Measurements from ENCODE around the gene STOML3.

STOML3 gene

DNA sequence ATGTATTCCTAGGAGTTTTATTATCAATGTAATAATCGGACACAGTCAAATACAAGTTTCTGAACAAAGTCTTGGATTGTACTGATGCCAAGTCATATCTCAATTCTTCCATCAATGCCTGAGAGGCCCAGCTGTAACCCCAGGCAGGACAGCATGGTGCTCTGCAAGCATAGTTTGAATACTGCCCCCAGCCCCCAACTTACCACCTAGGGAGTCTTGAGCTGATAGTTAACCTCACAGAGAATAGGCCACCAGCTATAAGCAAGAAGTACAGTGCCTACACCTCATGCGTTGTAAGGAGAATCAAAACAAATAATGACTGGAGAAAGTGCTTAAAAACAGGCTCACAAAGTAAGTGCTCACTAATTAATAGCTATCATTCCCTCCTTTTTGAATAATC, 44.6 kb upstream of the STOML3 start:
- Histone ChIP-seq H3K27ac (no peak overlapping the region), H3K9ac (ENCODE audit: insufficient read length) (peak overlapping the region; percentile 93), H3K4me3 (peak overlapping the region; percentile 87), H3K36me3 (ENCODE audit: insufficient read depth, low read length) (peaks cover 28% of the 10 kb centered on the region), H3K9me3 (ENCODE audit: low read depth, low read length) (no peaks in the 10 kb centered on the region)
- TF ChIP-seq EZH2 (IDR thresholded peaks at IDR 0.05): no peak
- TF ChIP-seq POLR2AphosphoS5 (IDR thresholded peaks at IDR 0.05; ENCODE audit: borderline replicate concordance, low read depth, low read length): no peak
- TF ChIP-seq FOXP2 (optimal IDR thresholded peaks at IDR 0.05; ENCODE audit: control extremely low read depth, extremely low read length, insufficient read depth): no peak
- DNase-seq (ENCODE audit: low read depth, low spot score): no peak

GRCh38 chr13:39034085-39034484, 43.5 kb upstream of the STOML3 start:
- Histone ChIP-seq H3K27ac (no peak overlapping the region), H3K4me3 (peak overlapping the region; percentile 87), H3K36me3 (ENCODE audit: insufficient read depth, low read length) (peaks cover 39% of the 10 kb centered on the region), H3K9me3 (ENCODE audit: low read depth, low read length) (no peaks in the 10 kb centered on the region), H3K9ac (ENCODE audit: insufficient read length) (peak overlapping the region; percentile 11)
- DNase-seq (ENCODE audit: low read depth, low spot score): no peak
- no peak for TF ChIP-seq FOXP2 (optimal IDR thresholded peaks at IDR 0.05; ENCODE audit: control extremely low read depth, extremely low read length, insufficient read depth)
- no peak for TF ChIP-seq EZH2 (IDR thresholded peaks at IDR 0.05)
- TF ChIP-seq POLR2AphosphoS5 (IDR thresholded peaks at IDR 0.05; ENCODE audit: borderline replicate concordance, low read depth, low read length): no peak

DNA sequence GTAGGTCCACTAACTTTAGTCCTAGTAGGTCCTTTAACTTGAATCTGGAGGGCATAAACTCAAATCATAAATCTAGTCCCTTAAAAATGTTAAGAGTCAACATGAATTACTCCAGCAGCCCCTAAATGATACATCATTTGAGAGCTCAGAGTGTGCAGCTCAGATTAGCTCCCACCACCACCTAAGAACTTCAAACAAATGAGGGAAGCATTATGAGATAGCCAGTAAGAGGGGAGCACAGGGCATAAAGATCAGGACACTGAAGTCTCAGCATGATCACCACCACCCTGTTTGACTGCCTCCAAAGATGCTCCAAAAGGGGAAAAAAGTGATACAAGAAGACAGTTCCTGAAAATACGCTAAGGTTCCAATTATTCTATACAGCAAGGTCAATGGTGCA, 41.5 kb upstream of the STOML3 start:
- Histone ChIP-seq H3K9me3 (ENCODE audit: low read depth, low read length) (no peaks in the 10 kb centered on the region), H3K4me3 (no peak overlapping the region), H3K36me3 (ENCODE audit: insufficient read depth, low read length) (peaks cover 57% of the 10 kb centered on the region), H3K27ac (no peak overlapping the region), H3K9ac (ENCODE audit: insufficient read length) (no peak overlapping the region)
- no peak for TF ChIP-seq POLR2AphosphoS5 (IDR thresholded peaks at IDR 0.05; ENCODE audit: borderline replicate concordance, low read depth, low read length)
- no peak for TF ChIP-seq FOXP2 (optimal IDR thresholded peaks at IDR 0.05; ENCODE audit: control extremely low read depth, extremely low read length, insufficient read depth)
- no peak for TF ChIP-seq EZH2 (IDR thresholded peaks at IDR 0.05)
- DNase-seq (ENCODE audit: low read depth, low spot score): no peak

DNA sequence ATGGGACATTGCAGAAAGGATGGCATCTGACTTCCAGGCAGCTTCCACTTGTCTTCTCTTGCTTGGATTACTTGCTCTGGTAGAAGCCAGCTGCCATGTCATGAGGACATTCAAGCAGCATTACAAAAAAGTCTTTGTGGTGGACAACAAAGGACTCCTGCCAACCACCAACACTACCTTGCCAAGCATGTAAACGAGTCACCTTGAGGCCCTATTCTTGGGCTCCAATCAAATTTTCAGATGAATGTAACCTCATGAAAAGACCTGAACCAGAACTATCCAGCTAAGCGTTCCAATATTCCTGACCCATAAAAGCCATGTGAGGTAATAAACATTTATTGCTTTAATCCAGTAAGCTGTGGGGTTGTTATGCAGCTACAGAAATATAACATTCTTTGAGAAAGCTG, 34.8 kb upstream of the STOML3 start:
- no peak for DNase-seq (ENCODE audit: low read depth, low spot score)
- Histone ChIP-seq H3K36me3 (ENCODE audit: insufficient read depth, low read length) (peaks cover 93% of the 10 kb centered on the region), H3K9me3 (ENCODE audit: low read depth, low read length) (no peaks in the 10 kb centered on the region), H3K27ac (no peak overlapping the region), H3K9ac (ENCODE audit: insufficient read length) (no peak overlapping the region), H3K4me3 (no peak overlapping the region)
- TF ChIP-seq FOXP2 (optimal IDR thresholded peaks at IDR 0.05; ENCODE audit: control extremely low read depth, extremely low read length, insufficient read depth) (no peak), POLR2AphosphoS5 (IDR thresholded peaks at IDR 0.05; ENCODE audit: borderline replicate concordance, low read depth, low read length) (no peak)

DNA sequence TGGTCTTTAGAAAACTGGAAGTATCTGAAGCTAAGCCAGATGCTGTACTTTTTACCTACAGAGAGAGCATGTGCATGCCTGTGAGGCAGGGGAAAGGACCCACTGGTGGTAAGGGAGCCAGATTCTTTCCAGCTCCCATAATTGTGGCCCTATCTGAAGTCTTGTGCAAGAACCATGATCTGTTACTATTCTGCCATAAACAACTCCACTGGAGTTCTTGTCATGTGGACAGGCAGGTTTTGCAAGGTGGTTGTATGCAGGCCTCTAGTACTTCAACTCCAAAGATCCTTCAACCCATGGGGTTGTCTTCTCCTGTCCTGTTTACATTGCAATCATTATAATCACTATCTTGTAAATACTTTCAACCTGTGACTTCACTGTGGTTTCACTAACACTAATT, 33.1 kb upstream of the STOML3 start:
- H3K9ac ChIP-seq (ENCODE audit: insufficient read length): no peak overlapping the region
- H3K36me3 ChIP-seq (ENCODE audit: insufficient read depth, low read length): peaks cover 81% of the 10 kb centered on the region
- TF ChIP-seq POLR2AphosphoS5 (IDR thresholded peaks at IDR 0.05; ENCODE audit: borderline replicate concordance, low read depth, low read length) (no peak), FOXP2 (optimal IDR thresholded peaks at IDR 0.05; ENCODE audit: control extremely low read depth, extremely low read length, insufficient read depth) (no peak), EZH2 (IDR thresholded peaks at IDR 0.05) (no peak)
- peak overlapping the region; percentile 79 for H3K27ac ChIP-seq
- no peak for DNase-seq (ENCODE audit: low read depth, low spot score)
- no peaks in the 10 kb centered on the region for H3K9me3 ChIP-seq (ENCODE audit: low read depth, low read length)
- no peak overlapping the region for H3K4me3 ChIP-seq

GRCh38 chr13:39023316-39023715, 32.7 kb upstream of the STOML3 start:
- no peak for DNase-seq (ENCODE audit: low read depth, low spot score)
- Histone ChIP-seq H3K27ac (peak overlapping the region; percentile 79), H3K9me3 (ENCODE audit: low read depth, low read length) (no peaks in the 10 kb centered on the region), H3K4me3 (no peak overlapping the region), H3K36me3 (ENCODE audit: insufficient read depth, low read length) (peaks cover 77% of the 10 kb centered on the region), H3K9ac (ENCODE audit: insufficient read length) (no peak overlapping the region)
- no peak for TF ChIP-seq POLR2AphosphoS5 (IDR thresholded peaks at IDR 0.05; ENCODE audit: borderline replicate concordance, low read depth, low read length)

- no peak overlapping the region for H3K27ac ChIP-seq
- TF ChIP-seq EZH2 (IDR thresholded peaks at IDR 0.05) (no peak), POLR2AphosphoS5 (IDR thresholded peaks at IDR 0.05; ENCODE audit: borderline replicate concordance, low read depth, low read length) (no peak), FOXP2 (optimal IDR thresholded peaks at IDR 0.05; ENCODE audit: control extremely low read depth, extremely low read length, insufficient read depth) (no peak)
- no peak overlapping the region for H3K9ac ChIP-seq (ENCODE audit: insufficient read length)
- H3K9me3 ChIP-seq (ENCODE audit: low read depth, low read length): no peaks in the 10 kb centered on the region
- no peak overlapping the region for H3K4me3 ChIP-seq
- no peak for DNase-seq (ENCODE audit: low read depth, low spot score)
- H3K36me3 ChIP-seq (ENCODE audit: insufficient read depth, low read length): peaks cover 78% of the 10 kb centered on the region
Observed at GRCh38 chr13:39020853-39021462, 30.3 kb upstream of the STOML3 start.

DNA sequence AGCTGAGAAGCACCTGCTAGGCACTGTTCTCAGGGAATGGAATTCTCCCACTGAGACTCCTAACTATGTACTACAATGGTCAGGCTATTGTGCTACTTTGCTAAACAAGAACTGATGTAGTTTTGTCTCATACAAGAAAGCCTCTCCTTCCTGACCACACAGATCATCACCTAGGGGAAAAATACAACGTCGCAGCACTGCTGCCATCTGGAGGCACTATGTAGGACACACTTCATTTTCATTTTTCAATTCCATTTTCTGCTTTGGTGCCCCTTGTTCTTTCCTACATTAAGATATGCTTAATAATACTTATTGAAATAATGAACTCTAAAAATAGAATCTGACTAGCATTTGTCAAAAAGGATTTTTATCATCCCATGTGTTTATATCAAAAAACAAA, 26.2 kb upstream of the STOML3 start:
- Histone ChIP-seq H3K4me3 (no peak overlapping the region), H3K9ac (ENCODE audit: insufficient read length) (no peak overlapping the region), H3K9me3 (ENCODE audit: low read depth, low read length) (no peaks in the 10 kb centered on the region), H3K36me3 (ENCODE audit: insufficient read depth, low read length) (peaks cover 79% of the 10 kb centered on the region), H3K27ac (no peak overlapping the region)
- TF ChIP-seq POLR2AphosphoS5 (IDR thresholded peaks at IDR 0.05; ENCODE audit: borderline replicate concordance, low read depth, low read length) (no peak), FOXP2 (optimal IDR thresholded peaks at IDR 0.05; ENCODE audit: control extremely low read depth, extremely low read length, insufficient read depth) (no peak), EZH2 (IDR thresholded peaks at IDR 0.05) (no peak)
- no peak for DNase-seq (ENCODE audit: low read depth, low spot score)

- peaks cover 79% of the 10 kb centered on the region for H3K36me3 ChIP-seq (ENCODE audit: insufficient read depth, low read length)
- H3K9me3 ChIP-seq (ENCODE audit: low read depth, low read length): no peaks in the 10 kb centered on the region
- TF ChIP-seq POLR2AphosphoS5 (IDR thresholded peaks at IDR 0.05; ENCODE audit: borderline replicate concordance, low read depth, low read length): no peak
- TF ChIP-seq FOXP2 (optimal IDR thresholded peaks at IDR 0.05; ENCODE audit: control extremely low read depth, extremely low read length, insufficient read depth): no peak
- TF ChIP-seq EZH2 (IDR thresholded peaks at IDR 0.05): no peak
- no peak for DNase-seq (ENCODE audit: low read depth, low spot score)
- H3K27ac ChIP-seq: no peak overlapping the region
- H3K9ac ChIP-seq (ENCODE audit: insufficient read length): no peak overlapping the region
- no peak overlapping the region for H3K4me3 ChIP-seq
Observed at GRCh38 chr13:39016087-39016486, 25.5 kb upstream of the STOML3 start.
